ENCODE data around the gene ABCA8. TPM values are rescaled to one million over a fixed set of nuclear protein-coding genes. Genes with fewer than 3 reads are reported as not detected.

Gene ABCA8
- total RNA-seq, 1 experiment from 2014 or later, result not detected

DNA sequence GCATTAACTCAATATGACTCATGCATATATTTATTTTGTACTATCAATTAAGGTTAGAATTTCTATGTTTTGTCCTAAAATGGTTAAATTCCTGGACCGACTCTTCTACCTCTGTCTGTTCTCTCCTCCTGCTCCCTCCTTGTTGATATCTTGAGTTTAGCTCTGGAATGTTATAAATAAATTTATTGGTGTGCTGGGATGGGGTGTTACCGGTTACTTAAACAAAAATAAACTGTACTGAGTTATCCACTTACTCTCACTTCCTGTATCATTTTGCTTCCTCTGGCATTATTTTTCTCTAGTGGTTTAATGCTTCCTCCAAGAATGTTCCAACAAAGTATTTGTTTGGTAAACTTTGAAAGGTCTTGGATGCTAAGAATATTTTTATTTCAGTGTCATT is 120.1 kb downstream of the ABCA8 start:
- no peaks in the 10 kb centered on the region for H3K79me1 ChIP-seq (ENCODE audit: insufficient read depth, low read depth, low read length, poor library complexity, severe bottlenecking)
- no peaks in the 10 kb centered on the region for H3K4me1 ChIP-seq (ENCODE audit: insufficient read depth, low read length)
- H4K91ac ChIP-seq (ENCODE audit: insufficient read length, low read depth, low read length), result no peak overlapping the region
- no peak overlapping the region for H3K27ac Mint-ChIP-seq
- H3K23ac ChIP-seq (ENCODE audit: insufficient read length, low read depth, low read length), result no peak overlapping the region
- no peaks in the 10 kb centered on the region for H3K23me2 ChIP-seq (ENCODE audit: insufficient read length, low read depth, low read length, poor library complexity, severe bottlenecking)
- H3K9me3 ChIP-seq (ENCODE audit: control insufficient read depth, low read depth, low read length), result no peaks in the 10 kb centered on the region
- H3K9me3 Mint-ChIP-seq, result no peaks in the 10 kb centered on the region
- H4K8ac ChIP-seq (replicated peaks; ENCODE audit: insufficient read length, low read depth, low read length), result no peak overlapping the region
- H3K27me3 Mint-ChIP-seq (ENCODE audit: low read depth), result no peaks in the 10 kb centered on the region; the same call in 1 of the 2 replicates
- H2BK120ac ChIP-seq (ENCODE audit: low read depth, low read length, poor library complexity, severe bottlenecking), result no peak overlapping the region
- H2AFZ ChIP-seq (ENCODE audit: low read length), result no peak overlapping the region
- H3T11ph ChIP-seq (ENCODE audit: low read length), result no peak overlapping the region
- no peak for DNase-seq
- no peak overlapping the region for H3K4me2 ChIP-seq (ENCODE audit: insufficient read depth, insufficient read length, low read length)
- no peak overlapping the region for H3K4ac ChIP-seq (ENCODE audit: low read depth, low read length)
- no peaks in the 10 kb centered on the region for H4K20me1 ChIP-seq (ENCODE audit: control insufficient read depth, insufficient read depth, insufficient read length)
- H2AK5ac ChIP-seq (ENCODE audit: insufficient read length, low read length), result no peak overlapping the region
- H3K4me1 Mint-ChIP-seq, result no peaks in the 10 kb centered on the region
- H3K56ac ChIP-seq (ENCODE audit: insufficient read length, low read depth, low read length), result no peak overlapping the region
- WGBS (ENCODE audit: extremely low coverage, insufficient read length, low lambda C conversion rate), result no CpG with 5 or more reads among the region's 2 CpGs
- H2BK5ac ChIP-seq (ENCODE audit: insufficient read length, low read length), result no peak overlapping the region
- H3K4me3 Mint-ChIP-seq, result no peak overlapping the region
- no peak overlapping the region for H2BK15ac ChIP-seq (ENCODE audit: low read depth, low read length)
- no peaks in the 10 kb centered on the region for H3K79me2 ChIP-seq (ENCODE audit: insufficient read depth, low read length)
- H3K14ac ChIP-seq (ENCODE audit: insufficient read depth, low read length), result no peak overlapping the region
- no peak overlapping the region for H3K18ac ChIP-seq (ENCODE audit: insufficient read length, low read depth, low read length)
- H3K36me3 Mint-ChIP-seq (ENCODE audit: insufficient read depth in 1 of 3, low read depth in 3 of 3), result no peaks in the 10 kb centered on the region
- no peaks in the 10 kb centered on the region for H3K27me3 ChIP-seq (ENCODE audit: insufficient read depth, low read length)
- no peak overlapping the region for H2BK20ac ChIP-seq (ENCODE audit: low read depth, low read length, poor library complexity, severe bottlenecking)
- no peak overlapping the region for H3K27ac ChIP-seq (ENCODE audit: insufficient read length, low read depth, low read length)
- TF ChIP-seq, protein P1, sequence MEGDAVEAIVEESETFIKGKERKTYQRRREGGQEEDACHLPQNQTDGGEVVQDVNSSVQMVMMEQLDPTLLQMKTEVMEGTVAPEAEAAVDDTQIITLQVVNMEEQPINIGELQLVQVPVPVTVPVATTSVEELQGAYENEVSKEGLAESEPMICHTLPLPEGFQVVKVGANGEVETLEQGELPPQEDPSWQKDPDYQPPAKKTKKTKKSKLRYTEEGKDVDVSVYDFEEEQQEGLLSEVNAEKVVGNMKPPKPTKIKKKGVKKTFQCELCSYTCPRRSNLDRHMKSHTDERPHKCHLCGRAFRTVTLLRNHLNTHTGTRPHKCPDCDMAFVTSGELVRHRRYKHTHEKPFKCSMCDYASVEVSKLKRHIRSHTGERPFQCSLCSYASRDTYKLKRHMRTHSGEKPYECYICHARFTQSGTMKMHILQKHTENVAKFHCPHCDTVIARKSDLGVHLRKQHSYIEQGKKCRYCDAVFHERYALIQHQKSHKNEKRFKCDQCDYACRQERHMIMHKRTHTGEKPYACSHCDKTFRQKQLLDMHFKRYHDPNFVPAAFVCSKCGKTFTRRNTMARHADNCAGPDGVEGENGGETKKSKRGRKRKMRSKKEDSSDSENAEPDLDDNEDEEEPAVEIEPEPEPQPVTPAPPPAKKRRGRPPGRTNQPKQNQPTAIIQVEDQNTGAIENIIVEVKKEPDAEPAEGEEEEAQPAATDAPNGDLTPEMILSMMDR (conservative IDR thresholded peaks at IDR 0.05), result no peak
- H3K9ac ChIP-seq (ENCODE audit: extremely low read depth, insufficient read length, low read length), result no peak overlapping the region
- no peak overlapping the region for H2BK12ac ChIP-seq (ENCODE audit: insufficient read length, low read depth, low read length)
- H4K5ac ChIP-seq (ENCODE audit: insufficient read length, low read depth, low read length), result no peak overlapping the region

Measured in H9 (cell line).